Activated CD4-positive, alpha-beta T cell treated with anti-CD3 and anti-CD28 coated beads for 48 hours (primary cell): Measurements from ENCODE around the gene CD81.
A peak's percentile ranks its signal among the peaks of the same experiment; 100 is the strongest.

ENCODE experiments used
- DNase-seq: peaks from one replicate; pipeline ENCODE4 v3.0.0-alpha.2; 2020

CD81 gene

DNA sequence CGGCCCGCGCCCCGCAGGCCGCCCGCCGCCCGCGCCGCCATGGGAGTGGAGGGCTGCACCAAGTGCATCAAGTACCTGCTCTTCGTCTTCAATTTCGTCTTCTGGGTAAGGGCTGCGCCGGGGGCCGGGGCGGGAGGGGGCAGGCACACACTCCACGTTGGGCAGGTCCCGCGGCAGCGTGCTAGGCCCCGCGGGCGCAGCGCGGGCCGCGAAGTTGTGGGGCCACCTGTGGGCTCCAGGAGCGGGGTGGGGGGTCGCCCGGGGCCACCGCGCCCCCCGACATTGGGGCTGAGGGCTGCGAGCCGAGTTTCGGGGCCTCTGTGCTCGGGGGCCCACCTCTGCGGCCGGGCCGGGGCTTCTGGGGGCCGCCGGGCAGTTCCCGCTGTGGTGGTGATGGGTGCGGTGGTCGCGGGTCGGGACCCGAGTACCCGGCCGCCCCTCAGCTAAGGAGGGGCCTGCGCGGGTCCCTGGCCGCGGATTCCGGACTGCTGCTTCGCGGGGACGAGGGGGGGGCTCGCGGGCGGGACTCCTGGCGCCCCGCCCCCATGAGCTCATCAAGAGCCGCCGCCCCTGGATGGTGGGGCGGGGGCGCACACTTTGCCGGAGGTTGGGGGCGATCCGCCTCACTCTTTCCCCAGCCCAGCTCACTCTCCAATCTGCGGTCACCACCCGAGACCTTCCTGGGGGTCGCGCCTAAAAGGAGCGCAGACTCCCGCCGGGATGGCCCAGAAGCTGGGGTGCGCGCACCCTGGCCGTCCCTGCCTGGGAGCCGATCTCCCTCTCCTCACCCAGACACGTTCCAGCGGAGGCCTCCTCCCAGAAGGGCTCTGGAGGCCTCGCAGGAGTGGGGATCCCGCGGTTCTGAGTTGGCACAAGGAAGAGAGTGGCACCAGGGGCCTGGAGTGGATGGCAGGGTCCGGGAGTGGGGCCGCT, 667 bp downstream of the CD81 start:
- DNase-seq: peak; percentile 70

DNA sequence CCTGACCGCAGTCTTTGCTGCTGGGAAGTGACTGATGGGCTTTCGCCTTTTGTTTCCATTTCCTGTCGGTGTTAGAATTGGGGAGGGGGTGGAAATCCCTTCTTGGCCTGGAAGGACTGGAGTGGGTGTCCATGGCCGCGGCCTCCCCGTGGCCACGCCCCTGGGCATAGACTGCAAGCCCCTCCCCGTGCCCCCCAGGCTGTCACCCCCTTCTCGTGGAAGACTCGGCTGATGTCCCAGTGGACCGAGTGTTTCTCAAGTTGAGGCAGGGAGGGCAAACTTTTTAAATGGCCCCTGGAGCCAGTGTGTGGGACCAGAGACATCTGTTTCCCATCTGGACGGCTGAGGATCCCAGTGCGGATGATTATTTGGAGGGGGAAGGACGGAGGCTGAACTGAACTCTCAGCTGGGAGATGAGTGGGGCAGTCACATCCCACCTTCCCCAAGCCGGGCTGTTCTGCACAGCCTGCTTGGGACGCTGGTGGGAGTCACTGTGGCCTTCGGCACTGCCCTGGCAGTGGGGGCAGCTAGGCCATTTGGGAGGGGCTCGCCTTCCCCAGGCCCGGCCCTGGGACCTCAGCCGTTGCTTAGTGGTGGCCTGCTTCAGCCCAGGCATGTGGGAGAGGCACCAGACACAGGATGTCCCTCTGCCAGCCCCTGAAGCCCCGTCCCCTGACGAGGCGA, 1.6 kb downstream of the CD81 start:
- no peak for DNase-seq

DNA sequence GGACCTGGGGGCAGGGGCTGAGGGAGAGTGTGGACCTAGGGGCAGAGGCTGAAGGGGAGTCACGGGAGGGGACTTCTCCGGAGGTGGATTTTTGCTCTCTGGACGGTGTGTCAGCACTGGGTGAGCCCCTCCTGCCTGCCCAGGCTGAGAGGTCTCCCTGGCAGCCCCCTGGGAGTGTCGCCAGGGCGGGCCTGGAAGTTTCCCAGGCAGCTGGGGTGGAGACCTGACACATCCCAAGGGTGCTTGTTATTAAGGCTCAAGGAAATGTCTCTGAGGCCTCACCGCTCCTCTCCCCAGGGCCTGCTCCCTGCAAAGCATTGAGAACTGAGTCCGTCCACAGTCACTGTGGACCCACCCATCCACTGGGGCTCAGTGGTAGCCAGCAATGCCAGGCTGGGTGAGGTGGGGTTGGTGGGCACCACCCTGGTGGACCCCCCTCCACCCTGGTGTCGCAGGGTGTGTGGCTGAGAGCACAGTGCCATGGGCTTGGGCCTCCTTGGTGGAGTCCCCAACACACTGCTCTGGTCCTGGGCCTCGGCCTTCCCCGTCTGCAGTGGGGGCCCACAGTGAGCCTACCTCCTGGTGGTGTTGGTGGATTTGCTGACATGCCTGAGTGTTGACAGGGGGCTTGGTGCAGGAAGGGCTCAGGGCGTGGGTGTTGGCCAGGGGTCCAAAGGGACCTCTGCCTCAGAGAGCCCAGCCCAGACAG, 2.5 kb downstream of the CD81 start:
- DNase-seq: no peak

DNA sequence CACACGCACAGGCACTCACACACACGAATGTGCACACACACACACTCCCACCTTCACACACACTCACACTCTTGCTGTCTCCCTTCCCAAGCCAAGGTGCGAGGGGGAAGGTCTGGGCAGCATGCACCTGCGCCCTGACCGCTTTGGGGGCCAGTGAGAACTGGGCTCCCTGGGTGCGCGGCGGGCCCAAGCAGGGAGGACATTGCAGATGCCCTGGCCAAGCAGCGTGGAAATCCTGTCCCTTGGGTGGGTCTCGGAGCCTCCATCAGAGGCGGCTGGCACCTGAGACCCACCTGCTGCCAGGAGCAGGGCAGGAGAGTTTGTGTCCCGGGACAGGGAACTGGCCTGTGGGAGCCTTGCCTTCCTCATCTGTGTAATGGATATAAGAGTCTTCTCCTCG, 3.3 kb downstream of the CD81 start:
- DNase-seq: no peak

DNA sequence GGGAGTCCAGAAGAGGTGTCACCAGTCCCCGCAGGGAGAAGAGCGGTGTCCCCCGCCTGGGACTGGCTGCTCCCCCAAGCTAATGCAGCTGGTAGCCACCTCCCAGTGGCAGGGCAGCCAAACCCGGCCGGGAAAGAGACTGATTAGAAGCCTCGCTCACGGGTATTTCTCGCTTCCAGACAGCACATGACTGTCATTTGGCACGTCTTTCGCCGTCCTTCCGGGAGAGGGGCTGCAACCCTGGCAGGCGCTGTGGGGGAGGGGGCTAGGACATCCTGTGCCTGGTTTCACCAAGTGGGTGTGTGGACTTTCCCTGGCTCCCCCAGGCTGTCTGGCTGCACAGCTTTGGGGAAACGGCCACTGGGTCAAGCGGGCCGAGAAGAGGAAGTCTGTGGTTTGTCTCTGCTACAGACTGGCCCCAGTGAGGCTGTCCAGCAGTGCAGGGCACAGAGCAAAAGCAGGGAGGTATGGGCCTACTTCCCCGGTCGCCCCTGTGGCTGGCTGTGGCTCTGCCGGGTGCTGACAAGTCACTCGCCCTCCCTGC, 3.8 kb downstream of the CD81 start:
- DNase-seq: no peak

DNA sequence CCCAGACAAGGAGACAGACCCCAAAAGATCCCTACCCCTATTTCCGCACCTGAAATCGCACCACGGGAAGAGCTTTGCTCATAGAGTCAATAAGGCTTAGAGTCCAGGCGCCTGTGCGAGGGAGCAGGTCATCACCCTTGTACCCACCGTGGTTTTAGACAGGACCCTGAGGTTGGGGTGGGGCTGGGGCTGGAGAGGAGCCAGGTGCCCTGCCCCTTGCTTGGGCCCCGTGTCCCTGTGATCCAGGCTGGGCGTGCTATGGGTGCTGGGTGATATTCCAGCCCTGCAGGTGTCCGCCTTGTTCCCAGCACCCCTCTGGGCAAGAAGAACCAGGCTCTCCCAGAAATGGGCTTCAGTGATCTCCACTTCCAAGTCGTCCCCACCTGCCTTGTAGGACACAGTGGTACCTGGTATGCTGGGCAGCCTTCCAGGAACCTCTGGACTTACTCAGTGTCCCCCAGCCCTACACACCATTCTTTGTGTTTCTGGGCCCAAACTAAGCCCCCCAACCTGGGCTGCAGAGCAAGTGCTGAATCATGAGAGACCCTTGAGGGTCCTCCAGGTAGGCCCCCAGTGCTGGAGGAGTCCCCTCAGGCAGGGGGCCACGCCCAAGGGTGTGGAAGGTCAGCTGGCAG, 4.5 kb downstream of the CD81 start:
- no peak for DNase-seq

DNA sequence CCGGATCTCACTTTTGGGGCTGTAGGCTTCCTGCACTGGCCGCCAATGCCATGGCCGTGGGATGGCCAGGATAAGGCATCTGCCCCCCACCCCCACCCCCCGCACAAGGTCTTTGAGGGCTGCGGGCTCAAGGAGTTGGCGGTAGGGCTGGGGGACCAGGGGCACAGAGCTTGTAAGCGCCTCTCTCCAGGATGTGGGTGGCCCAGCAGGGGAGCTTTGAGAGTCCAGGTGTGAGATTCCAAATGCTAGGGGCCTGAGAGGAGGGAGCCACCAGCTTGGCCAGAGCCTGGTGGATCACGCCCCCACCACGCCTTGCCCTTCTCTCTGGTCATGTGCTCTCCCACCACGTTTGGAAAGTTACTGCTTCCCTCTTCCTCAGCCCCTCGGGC, 5.0 kb downstream of the CD81 start:
- DNase-seq: no peak

DNA sequence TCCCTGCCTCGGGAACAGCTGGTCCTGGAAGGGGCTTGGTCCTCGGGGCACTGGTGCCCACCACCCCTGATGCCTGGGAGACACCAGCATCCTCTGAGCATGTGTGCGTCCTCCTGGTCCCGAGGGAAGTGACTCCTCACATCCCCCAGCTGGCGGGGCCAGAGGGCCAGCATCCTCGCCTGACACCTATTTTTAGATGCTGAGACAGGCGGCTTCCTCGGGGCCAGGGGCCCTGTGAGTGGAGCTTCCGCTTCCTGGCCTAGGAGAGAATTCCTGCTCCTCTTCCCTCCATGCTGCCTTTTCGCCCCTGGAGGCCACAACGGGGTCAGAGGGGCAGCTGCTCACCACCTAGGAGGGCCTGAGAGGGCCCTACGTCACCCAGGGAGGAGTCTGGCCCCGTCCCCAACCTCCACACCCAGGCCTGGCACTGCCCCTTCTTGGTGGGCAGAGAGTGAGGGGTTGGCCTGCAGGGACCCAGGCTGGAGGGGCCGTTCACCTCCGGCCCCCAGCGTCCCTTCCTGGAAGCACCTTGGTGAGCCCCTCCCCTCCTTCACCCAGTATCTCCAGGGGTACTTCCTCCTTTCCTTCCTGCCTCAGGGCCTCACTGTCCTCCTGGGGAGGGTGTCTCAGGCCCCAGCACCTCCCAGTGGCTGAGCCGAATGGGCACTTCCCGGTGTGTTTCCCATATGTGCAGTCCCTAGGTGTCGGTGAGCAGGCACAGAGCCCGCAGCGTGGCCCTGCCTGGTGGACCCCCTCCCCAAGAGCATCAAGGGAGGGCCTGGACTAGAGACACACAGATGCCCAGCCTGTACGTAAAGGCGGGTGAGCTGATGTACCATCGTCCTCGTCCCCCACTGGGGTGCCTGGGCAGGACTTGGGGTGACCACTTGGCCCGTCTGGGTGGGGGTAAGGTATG, 6.1 kb downstream of the CD81 start:
- DNase-seq: no peak

DNA sequence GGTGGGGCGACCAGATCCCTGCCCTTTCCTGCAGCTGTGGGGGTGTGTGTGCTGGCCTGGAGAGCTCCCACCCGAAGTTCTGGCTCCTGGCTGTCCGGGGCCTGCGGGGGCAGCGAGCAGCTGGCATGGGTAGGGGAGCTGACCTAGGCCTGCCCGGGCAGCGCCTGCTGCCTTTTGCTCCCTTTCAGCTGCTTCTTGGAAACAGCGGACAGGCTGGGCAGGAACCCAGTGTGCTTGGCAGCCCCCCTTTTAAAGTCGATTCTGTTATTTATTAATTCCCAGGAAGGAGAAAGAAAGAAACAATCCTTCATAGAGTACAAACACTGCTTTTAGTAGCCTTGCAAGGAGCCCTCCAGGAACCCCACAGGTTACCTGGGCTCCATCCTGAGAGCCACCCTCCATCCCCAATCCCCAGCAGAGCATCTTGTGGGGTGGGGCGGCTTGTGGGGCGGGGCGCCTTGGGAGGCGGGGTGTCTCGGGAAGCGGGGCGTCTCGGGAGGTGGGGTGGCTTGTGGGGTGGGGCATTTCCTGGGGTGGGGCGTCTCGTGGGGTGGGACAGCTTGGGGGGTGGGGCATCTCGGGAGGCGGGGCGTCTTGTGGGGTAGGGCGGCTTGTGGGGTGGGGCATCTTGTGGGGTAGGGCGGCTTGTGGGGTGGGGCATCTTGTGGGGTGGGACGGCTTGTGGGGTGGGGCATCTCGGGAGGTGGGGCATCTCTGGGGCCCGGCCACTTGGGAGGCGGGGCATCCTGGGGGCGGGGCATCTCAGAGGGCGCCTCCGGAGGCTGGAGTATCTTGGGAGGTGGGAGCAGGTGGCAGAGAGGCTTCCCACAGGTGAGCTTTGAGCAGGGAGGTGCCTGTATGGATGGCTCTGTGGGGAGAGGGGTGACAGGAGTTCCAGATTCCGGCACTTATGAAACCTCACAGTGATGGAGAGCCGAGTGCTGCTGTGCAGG, 7.0 kb downstream of the CD81 start:
- peak; percentile 41 for DNase-seq

DNA sequence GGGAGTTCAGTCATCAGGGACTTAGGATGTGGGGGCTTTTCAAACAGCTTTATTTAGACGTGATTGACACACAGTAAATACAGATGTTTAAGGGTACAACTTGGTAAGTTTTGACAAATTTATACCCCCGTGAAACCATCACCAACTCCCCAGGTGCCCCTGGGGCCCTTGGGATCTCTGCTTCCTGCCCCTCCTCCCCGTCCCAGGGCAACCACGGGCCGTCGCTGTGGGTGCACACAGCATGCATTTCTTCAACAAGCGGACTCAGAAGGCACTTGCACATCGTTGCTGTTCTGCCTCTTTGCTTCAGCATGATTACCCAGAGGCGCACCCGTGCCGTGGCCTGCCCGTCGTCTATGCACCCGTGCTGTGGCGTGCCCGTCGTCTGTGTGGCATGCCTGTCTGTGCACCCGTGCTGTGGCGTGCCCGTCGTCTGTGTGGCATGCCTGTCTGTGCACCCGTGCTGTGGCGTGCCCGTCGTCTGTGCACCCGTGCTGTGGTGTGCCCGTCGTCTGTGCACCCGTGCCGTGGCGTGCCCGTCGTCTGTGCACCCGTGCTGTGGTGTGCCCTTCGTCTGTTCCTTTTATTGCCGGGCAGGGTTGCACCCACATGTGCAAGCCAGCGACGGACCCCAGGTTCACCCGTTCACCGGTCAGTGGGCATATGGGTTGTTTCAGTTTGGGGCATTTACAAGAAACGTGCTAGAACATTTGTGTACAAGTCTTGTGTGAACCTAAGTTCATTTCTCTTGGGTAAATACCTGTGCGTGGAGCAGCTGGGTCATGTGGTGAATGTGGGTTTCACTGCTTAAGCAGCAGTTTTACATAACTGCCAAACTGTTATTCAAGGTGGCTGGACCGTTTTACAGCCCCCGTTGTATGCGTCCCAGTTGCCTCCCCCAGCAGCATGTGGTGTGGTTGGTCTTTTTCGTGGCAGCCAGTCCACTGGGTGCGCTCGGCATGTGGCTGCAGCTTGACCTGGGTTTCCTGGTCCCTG, 8.3 kb downstream of the CD81 start:
- DNase-seq: no peak

DNA sequence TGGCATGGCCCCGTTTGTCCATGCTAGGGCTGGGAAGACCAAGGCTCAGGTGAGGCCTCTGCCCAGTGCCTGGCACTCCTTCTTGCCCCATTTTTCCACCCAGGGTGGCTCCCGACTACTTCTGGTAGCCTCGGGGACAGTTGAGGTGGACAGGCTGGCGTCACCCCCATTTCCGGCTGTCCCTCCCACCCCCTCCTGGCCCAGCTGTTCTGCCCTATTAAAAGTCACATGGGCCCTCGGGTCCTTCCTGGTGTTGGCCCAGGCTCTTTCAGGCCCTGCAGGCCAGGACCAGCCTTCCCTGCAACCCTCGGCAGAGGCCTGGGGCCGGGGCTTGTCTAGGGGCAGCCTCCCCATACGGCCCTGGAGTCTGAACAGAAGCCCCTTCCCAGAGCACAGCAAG, 9.5 kb downstream of the CD81 start:
- DNase-seq: no peak

DNA sequence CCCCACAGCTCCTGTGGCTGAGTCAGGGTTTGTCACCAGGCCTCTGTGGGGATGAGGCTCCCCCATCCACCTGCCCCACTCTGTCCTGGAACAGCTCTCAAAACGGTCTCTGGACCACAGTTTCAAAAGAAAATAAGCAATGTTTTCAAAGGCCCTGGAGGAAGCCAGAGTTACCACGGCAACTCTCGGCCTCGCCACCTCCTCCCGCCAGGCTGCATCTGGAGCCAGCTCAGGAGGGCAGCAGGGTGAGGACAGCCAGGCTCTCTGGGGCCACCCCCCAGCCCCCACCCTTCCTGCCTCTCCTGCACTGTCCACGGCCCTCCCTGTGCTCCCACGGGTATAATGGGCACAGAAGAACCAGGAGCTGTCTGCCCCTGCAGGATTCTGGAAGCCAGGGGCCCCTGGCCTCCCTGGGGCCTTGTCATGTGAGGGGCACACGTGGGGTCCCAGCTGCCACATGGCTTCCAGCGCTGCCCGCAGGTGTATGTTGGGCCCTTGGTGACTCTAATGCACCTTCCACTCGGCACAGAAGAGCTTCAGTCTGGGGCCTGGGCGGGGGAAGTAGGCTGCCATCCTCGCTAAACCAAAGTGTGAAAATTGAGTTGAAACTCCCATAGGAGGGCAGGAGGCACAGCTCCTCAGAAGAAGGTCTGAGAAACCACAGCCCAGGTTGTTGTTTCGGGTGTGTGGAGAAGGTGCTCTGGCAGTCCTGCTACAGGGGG, 10.3 kb downstream of the CD81 start:
- DNase-seq: no peak

DNA sequence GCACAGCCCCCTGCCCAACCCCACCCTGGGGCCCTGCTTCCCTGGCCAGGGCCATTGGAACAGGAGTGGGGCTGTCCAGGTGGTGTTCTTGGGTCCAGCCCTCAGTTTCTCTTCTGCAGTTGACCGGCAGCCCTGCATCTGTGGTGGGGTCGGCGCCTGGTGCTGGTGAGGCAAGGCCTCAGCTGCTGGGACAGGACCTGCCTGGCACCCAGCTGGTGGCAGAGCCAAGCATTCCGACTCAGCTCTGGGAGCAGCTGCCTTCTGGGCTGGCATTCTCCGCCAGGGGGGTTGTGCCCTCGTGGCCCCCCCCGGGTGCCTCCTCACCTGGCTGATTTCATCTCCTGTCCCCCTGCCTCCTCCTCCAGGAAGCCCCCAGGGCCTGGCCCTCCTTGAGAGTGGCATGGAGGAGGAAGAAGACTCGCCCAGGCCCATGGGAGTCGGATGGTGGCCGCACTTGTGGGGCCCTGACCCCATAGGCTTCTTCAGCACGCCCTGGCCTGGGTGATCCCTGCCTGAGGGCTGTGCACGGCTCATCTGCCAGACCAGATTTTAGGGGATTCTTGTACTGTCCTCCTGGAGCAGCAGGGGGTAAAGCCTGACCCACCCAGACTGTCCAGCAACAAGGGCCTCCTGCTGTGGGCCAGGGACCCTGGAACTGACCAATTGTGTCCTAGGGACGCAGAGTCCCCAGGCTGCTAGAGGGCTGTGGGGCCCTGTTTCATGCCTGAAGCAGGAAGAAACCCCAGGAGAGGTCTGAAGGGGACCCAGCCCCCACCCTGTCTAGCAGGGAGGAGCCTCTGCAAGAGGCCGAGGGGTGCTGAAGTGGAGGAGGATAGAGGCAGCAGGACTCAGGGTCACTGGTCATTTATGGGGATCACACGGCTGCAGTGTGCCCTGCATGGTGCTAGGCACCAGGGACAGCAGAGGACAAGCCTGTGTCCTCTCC, 11.6 kb downstream of the CD81 start:
- no peak for DNase-seq

DNA sequence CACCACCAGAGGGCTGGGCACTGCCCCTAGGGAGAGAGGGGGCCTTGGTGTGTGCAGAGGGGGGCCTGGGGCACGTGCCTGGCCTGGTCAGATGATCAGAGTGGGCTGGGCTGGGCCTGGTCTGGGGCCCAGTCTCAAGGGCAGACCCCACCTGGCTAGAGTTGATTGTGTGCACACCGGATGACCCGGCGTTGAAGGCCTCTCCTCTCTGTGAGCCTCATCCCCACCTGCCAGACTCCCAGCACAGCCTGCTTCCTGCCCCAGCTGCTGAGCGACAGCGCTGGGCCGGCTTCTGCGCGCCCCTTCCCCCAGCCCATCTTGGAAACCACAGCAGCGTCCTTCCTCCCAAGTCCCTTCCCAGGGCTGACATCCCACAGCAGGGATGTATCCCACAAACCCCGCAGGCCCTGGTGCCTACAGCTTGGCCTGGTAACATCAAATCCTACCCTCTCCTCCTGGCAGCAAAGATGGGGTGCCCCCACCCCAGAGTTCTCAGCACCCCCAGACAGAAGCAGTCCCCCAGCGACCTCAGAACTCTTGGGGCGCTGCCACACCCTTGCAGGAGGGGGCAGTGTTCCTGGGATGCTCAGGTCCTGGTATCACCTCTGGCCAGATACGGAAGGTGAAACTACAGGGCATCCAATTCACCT, 12.4 kb downstream of the CD81 start:
- no peak for DNase-seq

DNA sequence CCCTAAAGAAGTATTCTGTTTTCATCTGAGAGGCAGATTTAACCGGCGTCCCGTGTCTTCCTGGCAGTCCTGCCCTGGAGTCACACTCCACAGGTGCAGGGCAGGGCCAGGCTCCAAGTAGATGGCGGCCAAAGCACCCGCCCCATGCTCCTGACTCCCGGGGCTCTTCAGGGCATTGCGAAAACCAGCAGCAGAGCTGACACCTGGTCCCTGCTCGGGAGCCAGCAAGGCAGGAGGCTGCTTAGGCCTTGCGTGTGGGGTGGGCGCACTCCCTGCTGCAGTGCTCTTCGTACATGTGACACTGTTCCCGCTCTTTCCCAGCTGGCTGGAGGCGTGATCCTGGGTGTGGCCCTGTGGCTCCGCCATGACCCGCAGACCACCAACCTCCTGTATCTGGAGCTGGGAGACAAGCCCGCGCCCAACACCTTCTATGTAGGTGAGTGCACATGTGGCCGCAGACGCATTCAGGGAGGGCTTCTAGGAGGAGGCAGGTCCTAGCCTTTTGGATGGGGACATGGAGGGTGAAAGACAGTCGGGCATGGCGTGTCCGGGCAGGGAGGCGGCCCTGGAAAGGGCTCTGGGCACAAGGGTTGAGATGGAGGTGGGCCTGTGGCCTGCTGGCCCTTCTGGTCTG, 13.1 kb downstream of the CD81 start:
- DNase-seq: no peak

DNA sequence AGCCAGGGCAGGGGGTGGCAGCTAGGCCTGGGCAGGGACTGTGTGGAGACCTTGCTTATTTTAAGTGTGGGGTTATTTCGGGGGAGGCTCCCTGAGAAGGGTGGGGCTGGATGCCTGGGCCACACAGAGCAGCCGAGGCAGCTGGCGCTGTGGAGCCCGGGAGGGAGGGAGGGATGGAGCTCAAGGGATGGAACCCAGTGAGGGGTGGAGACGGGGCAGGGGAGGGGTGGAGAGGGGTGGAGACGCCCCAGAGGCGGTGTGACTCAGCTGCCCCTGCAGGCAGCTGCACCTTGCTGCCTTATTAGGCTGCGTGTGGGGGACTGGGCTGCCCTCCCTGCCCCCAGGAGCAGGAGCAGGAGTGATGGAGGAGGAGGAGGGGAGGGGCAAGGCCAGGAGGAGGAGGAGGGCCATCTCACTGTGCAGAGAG, 13.6 kb downstream of the CD81 start:
- DNase-seq: no peak
